NCI-H345 treated with DMSO at 0.1 percent for 48 hours (cell line): ENCODE results near the gene CNPPD1.
"Not testable (repeated sequence)": the region's sequence is repeated elsewhere in the genome, so short reads cannot be mapped to it uniquely, and the experiment has no call there.

Experiments used
- DNase-seq: peaks from one replicate; lab custom pipeline; 2025; ENCODE audit not compliant: unreplicated experiment; lab: John Stamatoyannopoulos, UW

Gene CNPPD1

DNA sequence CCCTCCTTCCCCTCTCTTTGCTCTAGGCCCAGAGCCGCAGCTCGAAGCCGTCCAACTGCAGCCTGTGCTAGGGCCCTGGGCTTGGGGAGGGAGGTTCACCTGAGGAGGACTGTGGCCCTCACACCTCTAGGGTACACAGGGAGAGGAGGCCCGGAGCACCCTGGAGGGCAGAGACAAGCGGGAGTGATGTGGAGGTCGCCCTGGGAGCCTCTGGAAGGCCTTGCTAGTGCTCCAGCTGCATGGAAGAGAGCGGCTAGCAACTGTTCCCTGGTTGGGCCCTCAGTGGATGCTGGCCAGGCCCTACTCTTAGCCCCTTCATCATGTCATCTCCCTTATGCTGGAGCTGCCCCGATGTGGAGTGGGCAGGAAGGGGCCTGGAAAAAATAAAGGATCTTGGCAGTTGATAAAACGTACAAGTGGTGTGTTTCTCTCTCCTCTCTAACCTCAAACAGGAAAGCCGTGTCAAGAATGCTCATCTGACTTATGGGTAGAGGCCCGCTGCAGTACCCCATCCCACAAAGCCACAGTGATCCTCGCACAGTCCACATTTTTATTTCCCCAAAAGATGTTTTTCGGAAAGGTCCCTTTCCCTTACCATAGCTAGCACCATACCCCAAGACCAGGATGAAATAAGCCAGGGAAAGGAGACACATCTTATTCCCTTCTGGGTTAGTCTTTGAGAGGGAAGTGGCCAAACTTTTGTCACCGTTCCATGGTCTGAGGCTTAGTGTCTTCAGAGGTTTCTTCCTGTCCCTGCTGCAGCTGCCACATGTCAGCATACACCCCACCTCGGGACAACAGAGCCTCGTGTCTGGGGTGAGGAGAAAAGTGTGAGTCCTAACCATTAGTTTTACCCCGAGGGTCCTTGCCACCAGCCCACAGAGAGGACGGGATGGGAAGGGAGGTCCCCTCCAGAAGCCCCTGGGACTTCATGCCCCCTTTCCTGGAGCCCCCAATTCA lies 32.8 kb upstream of the CNPPD1 start:
- no peak for DNase-seq

DNA sequence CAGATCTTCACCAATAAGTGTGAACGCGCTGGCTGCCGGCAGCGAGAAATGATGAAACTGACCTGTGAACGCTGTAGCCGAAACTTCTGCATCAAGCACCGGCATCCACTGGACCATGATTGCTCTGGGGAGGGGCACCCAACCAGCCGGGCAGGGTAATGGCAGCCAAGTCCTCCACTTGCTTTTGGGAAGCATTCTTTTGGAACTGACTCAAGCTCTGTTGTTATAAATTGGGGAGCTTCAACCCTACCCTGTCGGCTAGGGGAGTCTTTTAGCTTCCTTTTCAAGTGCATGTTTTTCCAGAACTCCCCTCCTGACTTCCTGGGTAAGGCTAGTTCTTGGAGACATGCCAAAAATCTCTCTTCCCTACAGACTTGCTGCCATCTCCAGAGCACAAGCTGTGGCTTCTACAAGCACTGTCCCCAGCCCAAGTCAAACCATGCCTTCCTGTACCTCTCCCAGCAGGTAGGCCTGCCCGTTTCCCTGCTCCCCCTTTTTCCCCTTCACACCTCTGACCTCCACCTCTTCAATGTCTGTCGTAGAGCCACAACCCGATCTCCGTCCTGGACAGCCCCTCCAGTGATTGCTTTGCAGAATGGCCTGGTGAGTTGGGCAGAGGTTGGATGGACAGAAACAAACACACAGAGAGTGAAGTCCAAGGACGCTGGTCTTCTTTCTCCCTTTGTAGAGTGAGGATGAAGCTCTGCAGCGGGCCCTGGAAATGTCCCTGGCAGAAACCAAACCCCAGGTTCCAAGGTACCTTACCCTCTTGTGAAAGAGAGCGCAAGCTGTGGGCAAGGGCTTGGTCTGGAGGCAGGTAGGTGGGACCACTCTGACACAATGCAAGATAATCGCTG lies 31.4 kb upstream of the CNPPD1 start:
- DNase-seq = no peak

DNA sequence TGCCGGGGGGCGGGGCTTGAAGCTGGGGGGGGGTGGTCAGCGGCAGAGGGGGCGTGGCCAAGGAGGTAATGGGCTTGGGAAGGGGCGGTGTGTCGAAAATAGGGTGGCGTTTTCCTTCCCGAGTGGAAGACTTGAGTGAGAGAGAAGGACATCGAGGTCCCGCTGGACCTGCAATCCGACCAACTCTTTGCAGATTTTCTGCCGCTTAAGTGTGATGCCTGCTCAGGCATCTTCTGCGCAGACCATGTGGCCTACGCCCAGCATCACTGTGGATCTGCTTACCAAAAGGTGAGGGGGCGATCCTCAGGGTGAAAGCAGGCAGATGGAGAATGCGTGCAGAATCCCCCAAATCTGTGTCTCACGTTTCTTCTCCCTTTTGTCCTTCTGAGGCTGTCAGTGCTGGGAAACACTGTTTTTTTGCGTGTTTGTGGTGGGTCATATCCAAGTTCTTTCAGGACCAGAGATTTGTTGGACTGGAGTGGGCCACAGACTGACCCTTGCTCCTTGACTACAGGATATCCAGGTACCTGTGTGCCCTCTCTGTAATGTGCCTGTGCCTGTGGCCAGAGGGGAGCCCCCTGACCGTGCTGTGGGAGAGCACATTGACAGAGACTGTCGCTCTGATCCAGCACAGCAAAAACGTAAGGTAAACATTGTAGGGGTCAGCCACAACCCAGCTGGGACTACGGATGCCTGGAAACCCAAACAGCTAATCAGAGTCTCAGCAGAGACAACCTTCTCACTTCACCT lies 30.6 kb upstream of the CNPPD1 start:
- no peak for DNase-seq

DNA sequence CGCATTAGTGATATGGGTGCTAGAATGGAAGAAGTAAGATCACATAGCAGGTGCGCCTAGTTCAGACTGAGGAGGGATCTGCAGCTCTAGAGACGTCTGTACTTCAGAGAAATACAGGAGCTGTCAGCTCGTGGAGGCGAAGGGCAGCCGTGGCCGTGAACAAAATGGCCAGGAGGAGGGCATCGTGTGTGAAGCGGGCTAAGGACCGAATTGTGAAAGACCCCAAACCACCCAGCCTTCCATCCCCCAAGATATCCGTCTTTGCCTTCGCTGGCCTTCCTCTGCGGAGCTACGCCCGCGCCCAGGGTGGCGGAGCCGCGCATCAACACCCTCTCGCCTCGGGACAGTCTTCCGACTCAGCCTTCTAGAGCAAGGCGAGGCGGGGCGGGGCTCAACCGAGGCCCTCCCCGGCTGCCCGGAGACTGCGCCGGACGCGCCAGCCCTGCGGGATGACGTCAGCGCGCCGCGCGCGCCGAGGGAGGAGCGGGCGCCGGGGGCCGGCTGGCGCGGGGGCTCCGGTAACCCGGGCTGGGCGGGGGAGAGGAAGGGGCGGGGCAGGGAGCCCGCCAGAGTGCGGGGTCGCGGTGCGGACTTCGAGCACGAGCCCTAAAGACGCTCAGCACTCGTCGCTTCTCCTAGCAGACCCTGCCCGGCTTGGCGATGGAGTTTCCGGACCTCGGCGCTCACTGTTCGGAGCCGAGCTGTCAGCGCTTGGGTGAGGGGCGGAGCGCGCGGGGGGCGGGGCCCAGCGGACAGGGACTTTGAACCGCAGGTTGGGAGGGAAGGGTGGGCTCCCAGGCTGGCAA lies 29.8 kb upstream of the CNPPD1 start, which contains the start of gene ZFAND2B:
Gene ZFAND2B, plus strand, starts transcription at position 455 of the 806 bp plus-strand sequence. Its CDS starts 206 bp downstream, at position 661.
- DNase-seq = peak; percentile 87

DNA sequence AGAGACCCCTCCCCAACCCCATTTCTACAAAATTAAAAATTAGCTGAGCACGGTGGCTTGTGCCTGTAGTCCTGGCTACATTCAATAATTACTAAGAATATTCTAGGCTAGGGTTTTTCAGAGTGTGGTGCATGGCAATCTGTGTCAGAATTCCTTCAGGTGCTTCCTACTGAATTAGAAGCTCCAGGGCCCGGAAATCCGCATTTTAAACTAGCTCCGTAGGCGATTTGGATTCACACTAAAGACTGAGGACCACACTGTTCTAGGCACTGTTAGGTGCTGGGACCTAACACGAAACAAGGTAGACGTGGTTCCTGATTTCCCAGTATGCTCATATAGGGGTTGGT lies 29.2 kb upstream of the CNPPD1 start:
- no peak for DNase-seq

DNA sequence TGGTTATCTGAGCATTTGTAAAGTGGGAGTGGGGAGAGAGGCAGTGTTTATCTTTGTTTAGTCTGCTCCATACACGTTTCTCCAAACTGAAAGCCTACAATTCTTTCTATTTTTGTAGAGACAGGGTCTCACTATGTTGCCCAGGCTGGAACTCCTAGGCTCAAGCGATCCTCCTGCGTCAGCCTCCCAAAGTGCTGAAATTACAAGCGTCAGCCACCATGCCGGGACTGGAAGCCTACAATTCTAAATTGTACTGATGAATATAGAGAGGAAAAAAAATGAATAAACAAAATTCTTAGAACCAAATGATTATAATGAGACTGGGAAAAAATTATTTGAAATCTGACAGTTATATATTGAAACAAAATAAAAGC lies 28.4 kb upstream of the CNPPD1 start:
- DNase-seq = no peak

DNA sequence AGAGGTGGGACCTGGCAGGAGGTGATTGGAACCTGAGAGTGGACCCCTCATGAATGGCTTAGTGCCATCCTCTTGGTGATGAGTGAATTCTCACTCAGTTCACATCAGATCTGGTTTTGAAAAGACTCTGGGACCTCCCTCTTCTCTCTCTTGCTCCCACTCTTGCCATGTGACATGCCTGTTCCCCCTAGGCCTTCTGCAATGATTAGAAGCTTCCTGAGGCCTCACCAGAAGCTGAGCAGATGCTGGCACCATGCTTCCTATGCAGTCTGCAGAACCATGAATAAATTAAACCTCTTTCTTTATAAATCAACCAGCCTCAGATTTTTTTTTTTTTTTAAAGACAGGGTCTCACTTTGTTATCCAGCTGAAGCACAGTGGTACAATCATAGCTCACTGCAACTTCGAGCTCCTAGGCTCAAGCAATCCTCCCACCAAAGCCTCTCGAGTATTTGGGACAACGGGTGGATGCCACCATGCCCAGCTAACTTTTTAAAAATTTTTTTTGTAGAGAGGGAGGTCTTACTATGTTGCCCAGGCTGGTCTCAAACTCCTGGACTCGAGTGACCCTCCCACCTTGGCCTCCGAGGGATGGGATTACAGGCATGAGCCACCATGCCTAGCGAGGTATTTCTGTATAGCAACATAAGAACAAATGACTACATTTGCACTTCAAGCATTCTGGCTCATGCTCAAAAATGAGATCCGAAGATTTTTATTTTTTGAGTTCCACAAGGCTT lies 27.9 kb upstream of the CNPPD1 start:
- DNase-seq = no peak

DNA sequence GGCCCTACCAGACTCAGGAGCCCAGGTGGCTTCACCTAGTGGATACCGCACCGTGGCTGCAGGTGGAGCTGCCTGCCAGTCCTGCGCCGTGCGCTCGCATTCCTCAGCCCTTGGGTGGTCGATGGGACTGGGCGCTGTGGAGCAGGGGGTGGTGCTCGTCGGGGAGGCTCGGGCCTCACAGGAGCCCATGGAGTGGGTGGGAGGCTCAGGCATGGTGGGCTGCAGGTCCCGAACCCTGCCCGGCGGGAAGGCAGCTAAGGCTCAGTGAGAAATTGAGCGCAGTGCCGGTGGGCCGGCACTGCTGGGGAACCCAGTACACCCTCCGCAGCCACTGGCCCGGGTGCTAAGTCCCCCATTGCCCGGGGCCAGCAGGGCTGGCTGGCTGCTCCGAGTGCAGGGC lies 24.6 kb upstream of the CNPPD1 start:
- not testable (repeated sequence) for DNase-seq

DNA sequence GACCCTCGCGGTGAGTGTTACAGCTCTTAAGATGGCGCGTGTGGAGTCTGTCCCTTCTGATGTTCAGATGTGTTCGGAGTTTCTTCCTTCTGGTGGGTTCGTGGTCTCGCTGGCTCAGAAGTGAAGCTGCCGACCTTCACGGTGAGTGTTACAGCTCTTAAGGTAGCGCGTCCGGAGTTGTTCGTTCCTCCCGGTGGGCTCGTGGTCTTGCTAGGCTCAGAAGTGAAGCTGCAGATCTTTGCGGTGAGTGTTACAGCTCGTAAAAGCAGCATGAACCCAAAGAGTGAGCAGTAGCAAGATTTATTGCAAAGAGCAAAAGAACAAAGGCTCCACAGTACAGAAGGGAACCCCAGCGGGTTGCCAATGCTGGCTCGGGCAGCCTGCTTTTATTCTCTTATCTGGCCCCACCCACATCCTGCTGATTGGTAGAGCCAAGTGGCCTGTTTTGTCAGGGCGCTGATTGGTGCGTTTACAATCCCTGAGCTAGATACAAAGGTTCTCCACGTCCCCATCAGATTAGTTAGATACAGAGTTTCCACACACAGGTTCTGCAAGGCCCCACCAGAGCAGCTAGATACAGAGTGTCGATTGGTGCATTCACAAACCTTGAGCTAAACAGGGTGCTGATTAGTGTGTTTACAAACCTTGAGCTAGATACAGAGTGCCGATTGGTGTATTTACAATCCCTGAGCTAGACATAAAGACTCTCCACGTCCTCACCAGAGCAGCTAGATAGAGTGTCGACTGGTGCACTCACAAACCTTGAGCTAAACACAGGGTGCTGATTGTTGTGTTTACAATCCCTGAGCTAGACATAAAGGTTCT lies 24.0 kb upstream of the CNPPD1 start:
- DNase-seq = not testable (repeated sequence)

DNA sequence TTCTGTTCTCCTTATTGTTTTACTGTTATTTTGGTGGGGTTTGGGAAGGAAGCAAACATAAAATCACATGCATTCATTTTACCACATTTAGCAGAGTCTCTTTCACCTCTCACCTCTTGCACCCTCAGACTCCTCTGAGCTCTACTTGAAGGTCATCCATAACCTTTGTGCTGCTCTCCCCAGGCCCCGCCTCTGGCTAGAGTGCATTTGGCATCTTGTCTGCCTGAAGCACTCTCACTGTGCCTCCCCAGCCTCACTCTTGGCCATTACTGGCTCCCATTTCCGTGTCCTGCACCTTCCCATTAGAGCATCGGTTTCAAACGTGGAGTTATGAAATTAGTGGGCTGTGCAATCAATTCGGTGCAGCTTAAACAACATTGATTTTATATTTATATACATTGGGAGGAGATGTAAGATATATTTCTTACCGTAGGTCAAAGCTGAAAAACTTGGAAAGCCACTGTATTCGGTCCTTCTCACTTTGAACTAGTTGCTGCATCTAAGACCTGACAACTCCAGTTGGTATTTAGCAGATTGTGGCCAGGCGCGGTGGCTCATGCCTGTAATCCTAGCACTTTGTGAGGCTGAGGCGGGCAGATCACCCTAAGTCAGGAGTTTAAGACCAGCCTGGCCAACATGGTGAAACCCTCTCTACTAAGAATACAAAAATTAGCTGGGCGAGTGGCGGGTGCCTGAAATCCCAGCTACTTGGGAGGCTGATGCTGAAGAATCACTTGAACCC lies 22.9 kb upstream of the CNPPD1 start:
- DNase-seq = no peak

DNA sequence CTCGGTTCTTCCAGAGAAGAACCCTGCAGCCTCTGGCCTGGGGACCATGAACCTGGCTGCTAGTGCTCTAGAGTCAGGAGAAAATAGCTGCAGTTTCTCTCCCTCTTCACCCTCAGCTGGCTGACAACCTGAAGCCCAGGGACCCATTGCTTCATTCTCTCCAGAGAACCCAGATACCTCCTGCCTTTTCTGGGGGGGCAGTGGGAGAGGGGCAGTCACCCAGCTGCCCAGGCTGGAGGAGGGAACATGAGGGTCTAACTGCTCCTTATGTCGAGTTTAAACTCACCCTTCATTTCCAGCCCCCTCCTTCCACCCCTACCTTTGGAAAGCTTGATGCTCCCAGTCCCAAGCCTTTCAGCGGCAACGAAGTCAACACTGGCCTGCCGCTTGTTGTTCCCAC lies 22.2 kb upstream of the CNPPD1 start:
- DNase-seq = no peak

DNA sequence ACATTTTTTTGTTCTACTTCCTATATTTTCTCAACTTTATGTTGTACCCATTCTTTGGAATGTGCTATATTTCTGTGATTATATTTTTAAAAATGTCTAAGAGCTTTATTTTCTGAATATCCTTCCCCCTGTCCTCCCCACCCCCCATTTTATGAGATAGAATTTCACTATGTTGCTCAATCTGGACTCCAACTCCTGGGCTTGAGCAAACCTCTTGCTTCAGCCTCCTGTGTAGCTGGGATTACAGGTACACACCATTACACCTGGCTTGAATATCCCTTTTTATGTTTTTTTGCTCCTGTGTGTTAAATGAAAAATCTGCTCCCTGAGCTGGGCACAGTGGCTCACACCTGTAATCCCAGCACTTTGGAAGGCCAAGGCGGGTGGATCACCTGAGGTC lies 20.7 kb upstream of the CNPPD1 start:
- DNase-seq = no peak

DNA sequence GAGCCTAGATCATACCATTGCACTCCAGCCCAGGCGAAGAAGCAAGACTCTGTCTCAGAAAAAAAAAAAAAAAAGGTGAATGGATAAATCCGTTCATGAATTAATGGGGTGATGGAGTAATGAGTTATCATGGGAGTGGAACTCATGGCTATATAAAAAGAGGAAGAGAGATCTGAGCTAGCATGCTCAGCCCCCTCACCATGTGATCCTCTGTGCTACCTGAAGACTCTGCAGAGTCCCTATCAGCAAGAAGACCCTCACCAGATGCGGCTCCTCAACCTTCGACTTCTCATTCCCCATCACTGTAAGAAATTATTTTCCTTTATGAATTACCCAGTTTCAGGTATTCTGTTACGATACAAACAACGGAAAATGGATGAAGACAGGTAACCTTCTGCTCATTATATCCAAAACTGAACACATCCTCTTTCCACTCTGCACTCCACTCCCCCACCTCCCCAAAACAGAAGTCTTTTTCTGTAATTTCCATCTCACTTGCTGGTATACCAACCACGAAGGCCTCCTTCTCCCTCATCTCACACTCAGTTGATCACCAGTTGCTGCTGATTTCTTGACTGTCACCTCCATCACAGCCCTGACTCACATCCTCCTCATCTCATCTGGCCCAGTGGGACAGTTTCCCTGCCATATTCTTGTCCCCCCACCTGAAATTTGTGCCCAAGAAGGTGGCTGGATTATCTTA lies 10.2 kb upstream of the CNPPD1 start:
- no peak for DNase-seq

DNA sequence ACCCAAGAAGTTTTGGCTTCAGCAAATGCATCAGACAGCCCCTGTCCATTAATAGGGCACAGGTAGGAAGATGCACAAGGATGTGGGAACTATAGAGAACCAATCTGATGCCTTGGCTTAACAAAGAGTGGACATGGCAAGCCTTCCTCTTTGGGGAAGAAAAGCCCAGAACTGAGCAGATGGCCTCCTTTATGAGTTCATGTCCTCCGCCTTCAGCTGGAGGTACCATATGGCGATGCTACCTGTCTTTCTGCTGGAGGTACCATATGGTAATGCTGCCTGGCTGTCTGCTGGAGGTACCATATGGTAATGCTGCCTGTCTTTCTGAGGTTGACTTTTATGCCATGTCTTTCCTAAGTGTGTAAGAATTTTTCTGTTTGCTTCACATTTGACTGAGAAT lies 7.4 kb upstream of the CNPPD1 start:
- DNase-seq = no peak

DNA sequence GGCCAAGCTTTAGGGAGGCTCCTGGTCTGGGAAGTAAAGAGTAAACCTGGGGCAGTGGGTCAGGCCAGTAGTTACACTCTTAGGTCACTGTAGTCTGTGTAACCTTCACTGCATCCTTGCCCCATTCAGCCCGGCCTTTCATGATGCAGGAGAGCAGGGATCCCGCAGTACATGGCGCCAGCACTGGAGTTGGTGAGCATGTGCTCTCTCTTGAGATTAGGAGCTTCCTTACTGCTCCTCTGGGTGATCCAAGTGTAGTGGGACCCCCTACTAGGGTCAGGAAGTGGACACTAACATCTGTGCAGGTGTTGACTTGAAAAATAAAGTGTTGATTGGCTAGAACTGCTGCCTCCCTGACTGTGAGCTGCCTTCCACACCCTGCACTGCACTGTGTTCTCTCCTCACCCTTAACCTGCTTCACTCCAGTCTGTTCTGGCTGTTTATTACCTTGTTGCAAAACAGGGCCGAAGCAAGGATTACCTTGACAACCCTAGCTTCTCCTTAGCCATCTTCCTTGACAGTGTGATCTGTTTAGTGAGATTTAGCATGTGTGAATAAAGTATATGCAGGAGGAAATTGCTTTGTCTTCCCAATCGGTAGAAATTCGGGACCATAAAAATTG lies 6.5 kb upstream of the CNPPD1 start:
- no peak for DNase-seq

DNA sequence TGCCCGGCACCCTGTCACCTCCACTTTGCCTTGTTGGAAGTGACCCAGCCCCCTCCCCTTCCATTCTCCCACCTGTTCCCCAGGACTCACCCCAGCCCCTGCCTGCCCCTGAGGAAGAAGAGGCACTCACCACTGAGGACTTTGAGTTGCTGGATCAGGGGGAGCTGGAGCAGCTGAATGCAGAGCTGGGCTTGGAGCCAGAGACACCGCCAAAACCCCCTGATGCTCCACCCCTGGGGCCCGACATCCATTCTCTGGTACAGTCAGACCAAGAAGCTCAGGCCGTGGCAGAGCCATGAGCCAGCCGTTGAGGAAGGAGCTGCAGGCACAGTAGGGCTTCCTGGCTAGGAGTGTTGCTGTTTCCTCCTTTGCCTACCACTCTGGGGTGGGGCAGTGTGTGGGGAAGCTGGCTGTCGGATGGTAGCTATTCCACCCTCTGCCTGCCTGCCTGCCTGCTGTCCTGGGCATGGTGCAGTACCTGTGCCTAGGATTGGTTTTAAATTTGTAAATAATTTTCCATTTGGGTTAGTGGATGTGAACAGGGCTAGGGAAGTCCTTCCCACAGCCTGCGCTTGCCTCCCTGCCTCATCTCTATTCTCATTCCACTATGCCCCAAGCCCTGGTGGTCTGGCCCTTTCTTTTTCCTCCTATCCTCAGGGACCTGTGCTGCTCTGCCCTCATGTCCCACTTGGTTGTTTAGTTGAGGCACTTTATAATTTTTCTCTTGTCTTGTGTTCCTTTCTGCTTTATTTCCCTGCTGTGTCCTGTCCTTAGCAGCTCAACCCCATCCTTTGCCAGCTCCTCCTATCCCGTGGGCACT lies 5.8 kb upstream of the CNPPD1 start:
- no peak for DNase-seq
